OCI-LY1 (cell line): Measurements from ENCODE around the gene FOXL3.

Experiments used
- EZH2 ChIP-seq: fragments of 200-600 bp; sonication (generic), shearing (Covaris generic); IDR thresholded peaks from 2 replicates; pipeline ENCODE4 v1.8.0; 2017; ENCODE audit warnings: borderline replicate concordance, mixed run types, mild to moderate bottlenecking, antibody characterized with exemption, low read length, moderate library complexity, mixed read lengths
- TF ChIP-seq, protein P1 (sequence below): fragments of 200-600 bp; sonication (generic), shearing (Covaris generic); IDR thresholded peaks from 2 replicates; pipeline ENCODE4 v1.5.1; 2017; ENCODE audit warnings: mild to moderate bottlenecking, antibody characterized with exemption, low read length, moderate library complexity, mixed read lengths

DNA sequence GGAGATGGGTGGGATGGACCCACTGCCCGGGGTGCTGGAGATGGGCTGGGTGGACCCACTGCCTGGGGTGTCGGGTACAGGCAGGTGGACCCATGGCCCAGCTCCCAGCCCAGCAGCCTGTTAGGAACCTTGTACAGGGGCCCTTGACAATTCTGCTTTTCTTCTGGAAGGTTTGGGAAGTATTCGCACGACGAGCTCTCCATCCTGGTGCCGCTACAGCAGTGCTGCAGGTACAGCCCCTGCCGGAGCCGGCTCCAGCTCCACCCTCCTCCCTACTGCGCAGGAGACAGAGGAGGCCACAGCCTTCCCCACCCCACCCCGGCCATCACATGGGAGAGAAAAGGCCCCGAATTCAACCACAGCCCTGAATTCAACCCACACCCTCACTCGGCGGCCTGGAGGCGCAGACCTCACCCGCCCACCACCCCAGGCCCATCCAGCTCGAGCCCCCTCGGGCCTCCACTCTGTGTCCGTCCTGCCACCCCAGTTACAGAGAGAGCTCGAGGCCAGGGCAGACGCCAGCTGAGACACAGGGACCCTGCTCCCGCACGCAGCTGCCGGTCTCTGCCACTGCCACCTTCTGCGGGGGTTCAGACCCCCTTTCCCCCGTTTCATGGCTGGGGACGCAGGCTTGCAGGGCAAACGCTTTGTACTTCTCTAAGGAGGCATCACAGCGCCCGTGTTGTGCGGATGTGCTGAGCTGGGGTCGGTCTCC, 31.3 kb upstream of the FOXL3 start:
- TF ChIP-seq, protein P1, sequence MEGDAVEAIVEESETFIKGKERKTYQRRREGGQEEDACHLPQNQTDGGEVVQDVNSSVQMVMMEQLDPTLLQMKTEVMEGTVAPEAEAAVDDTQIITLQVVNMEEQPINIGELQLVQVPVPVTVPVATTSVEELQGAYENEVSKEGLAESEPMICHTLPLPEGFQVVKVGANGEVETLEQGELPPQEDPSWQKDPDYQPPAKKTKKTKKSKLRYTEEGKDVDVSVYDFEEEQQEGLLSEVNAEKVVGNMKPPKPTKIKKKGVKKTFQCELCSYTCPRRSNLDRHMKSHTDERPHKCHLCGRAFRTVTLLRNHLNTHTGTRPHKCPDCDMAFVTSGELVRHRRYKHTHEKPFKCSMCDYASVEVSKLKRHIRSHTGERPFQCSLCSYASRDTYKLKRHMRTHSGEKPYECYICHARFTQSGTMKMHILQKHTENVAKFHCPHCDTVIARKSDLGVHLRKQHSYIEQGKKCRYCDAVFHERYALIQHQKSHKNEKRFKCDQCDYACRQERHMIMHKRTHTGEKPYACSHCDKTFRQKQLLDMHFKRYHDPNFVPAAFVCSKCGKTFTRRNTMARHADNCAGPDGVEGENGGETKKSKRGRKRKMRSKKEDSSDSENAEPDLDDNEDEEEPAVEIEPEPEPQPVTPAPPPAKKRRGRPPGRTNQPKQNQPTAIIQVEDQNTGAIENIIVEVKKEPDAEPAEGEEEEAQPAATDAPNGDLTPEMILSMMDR = no peak
- TF ChIP-seq EZH2 = no peak
